GM21515 (cell line): Measurements from ENCODE around the gene GSKIP.

Experiments
- ATAC-seq: cut with Tn5 transposase; IDR thresholded peaks from one replicate; pipeline ENCODE4 v1.9.1; 2021; ENCODE audit not compliant: unreplicated experiment

GSKIP gene

GRCh38 chr14:96376093-96376492, 12.8 kb downstream of the GSKIP start:
- no peak for ATAC-seq

- peak; percentile 72 for ATAC-seq
These were observed 17.4 kb downstream of the GSKIP start for GRCh38 chr14:96380735-96381134.

GRCh38 chr14:96383445-96383844, 20.1 kb downstream of the GSKIP start:
- ATAC-seq = no peak

- ATAC-seq = no peak
These were observed 20.7 kb downstream of the GSKIP start for GRCh38 chr14:96384053-96384452.

GRCh38 chr14:96384740-96385139, 21.4 kb downstream of the GSKIP start:
- ATAC-seq = no peak

GRCh38 chr14:96385385-96385784, 22.1 kb downstream of the GSKIP start:
- no peak for ATAC-seq

- no peak for ATAC-seq
These were observed 27.6 kb downstream of the GSKIP start for GRCh38 chr14:96390965-96391292.

GRCh38 chr14:96391293-96392118, 28.2 kb downstream of the GSKIP start:
- ATAC-seq = peak; percentile 80

GRCh38 chr14:96393071-96393691, 29.9 kb downstream of the GSKIP start:
- ATAC-seq = no peak

- no peak for ATAC-seq
These were observed 30.9 kb downstream of the GSKIP start for GRCh38 chr14:96394047-96394815.

- ATAC-seq = no peak
These were observed 35.1 kb downstream of the GSKIP start for GRCh38 chr14:96398432-96398831.

GRCh38 chr14:96398921-96399320, 35.6 kb downstream of the GSKIP start:
- no peak for ATAC-seq

GRCh38 chr14:96399405-96399804, 36.1 kb downstream of the GSKIP start:
- ATAC-seq = no peak

- ATAC-seq = no peak
These were observed 37.2 kb downstream of the GSKIP start for GRCh38 chr14:96400495-96400894.

- ATAC-seq = no peak
These were observed 40.1 kb downstream of the GSKIP start for GRCh38 chr14:96403409-96403808.

GRCh38 chr14:96405677-96406076, 42.4 kb downstream of the GSKIP start:
- no peak for ATAC-seq

- no peak for ATAC-seq
These were observed 44.7 kb downstream of the GSKIP start for GRCh38 chr14:96407935-96408570.

GRCh38 chr14:96408608-96409007, 45.3 kb downstream of the GSKIP start:
- ATAC-seq = no peak

GRCh38 chr14:96409701-96410100, 46.4 kb downstream of the GSKIP start:
- no peak for ATAC-seq

GRCh38 chr14:96410119-96410518, 46.8 kb downstream of the GSKIP start:
- no peak for ATAC-seq

GRCh38 chr14:96413526-96413925, 50.2 kb downstream of the GSKIP start:
- no peak for ATAC-seq
